ENCODE results near the gene AGPAT2.

DNA sequence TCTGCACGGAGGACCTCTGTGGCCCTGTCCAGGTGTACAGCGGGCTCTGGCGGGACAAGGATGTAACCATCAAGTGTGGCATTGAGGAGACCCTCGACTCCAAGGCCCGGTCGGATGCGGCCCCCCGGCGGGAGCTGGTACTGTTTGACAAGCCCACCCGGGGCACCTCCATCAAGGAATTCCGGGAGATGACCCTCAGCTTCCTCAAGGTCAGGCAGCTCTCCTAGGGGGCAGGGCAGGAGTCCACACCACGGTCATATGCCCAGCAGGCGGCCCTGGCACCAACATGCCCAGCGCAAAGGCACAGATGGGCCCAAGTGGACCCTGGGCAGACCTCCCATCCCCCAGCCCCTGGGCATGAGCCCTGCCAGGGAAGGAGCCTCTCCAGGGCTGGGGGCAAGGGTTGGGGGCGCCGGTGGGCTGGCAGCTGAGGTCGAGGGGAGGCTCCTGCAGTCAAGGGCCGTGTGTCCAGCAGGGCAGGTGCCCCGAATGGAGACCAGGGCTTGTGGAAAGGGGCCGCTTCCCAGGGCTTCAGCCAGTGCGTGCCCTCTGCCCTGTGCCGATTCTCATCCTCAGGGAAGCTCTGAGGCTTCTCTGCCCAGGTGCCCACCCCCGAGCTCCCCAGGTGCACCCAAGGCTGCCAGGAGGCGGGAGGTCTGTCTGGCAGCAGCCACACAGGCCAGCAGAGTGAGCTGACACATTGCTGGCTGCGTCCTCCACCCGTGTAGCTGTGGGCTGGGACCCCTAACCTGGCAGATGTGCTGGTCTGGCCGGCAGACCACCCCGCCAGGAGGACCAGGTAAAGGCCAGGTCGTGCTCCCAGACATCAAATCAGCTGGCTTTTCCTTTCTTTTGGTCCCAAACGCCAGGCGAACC, 35.1 kb upstream of the AGPAT2 start:
- TF ChIP-seq, protein P1, sequence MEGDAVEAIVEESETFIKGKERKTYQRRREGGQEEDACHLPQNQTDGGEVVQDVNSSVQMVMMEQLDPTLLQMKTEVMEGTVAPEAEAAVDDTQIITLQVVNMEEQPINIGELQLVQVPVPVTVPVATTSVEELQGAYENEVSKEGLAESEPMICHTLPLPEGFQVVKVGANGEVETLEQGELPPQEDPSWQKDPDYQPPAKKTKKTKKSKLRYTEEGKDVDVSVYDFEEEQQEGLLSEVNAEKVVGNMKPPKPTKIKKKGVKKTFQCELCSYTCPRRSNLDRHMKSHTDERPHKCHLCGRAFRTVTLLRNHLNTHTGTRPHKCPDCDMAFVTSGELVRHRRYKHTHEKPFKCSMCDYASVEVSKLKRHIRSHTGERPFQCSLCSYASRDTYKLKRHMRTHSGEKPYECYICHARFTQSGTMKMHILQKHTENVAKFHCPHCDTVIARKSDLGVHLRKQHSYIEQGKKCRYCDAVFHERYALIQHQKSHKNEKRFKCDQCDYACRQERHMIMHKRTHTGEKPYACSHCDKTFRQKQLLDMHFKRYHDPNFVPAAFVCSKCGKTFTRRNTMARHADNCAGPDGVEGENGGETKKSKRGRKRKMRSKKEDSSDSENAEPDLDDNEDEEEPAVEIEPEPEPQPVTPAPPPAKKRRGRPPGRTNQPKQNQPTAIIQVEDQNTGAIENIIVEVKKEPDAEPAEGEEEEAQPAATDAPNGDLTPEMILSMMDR (IDR thresholded peaks at IDR 0.05; ENCODE audit: low read depth, low read length): no peak
- no peak for TF ChIP-seq EZH2phosphoT487 (IDR thresholded peaks at IDR 0.05; ENCODE audit: low read depth)
